Subcutaneous abdominal adipose tissue (tissue), 5 donors: ENCODE measurements around the gene CAST.

Experiments used
- H3K27ac ChIP-seq: one replicate; pipeline ENCODE4 v1.7.0; 2013; ENCODE audit warnings: low read depth, mild to moderate bottlenecking, inconsistent platforms, low read length, moderate library complexity
- H3K27me3 ChIP-seq, 5 donors: one replicate each; pipeline ENCODE4 v1.7.0; 2013; ENCODE audit warnings: low read length in 5 of 5, inconsistent platforms in 1 of 5; ENCODE audit not compliant: control insufficient read depth in 5 of 5, insufficient read depth in 4 of 5
- H3K36me3 ChIP-seq, 5 donors: one replicate each; pipeline ENCODE4 v1.7.0; 2013; ENCODE audit warnings: low read length in 5 of 5; ENCODE audit not compliant: control insufficient read depth in 5 of 5, insufficient read depth in 5 of 5
- H3K4me1 ChIP-seq, 5 donors: one replicate each; pipeline ENCODE4 v1.7.0; 2013; ENCODE audit warnings: low read length in 5 of 5, mild to moderate bottlenecking in 3 of 5, moderate library complexity in 1 of 5; ENCODE audit not compliant: control insufficient read depth in 5 of 5, insufficient read depth in 5 of 5
- H3K4me3 ChIP-seq, 5 donors: one replicate each; pipeline ENCODE4 v1.7.0; 2013; ENCODE audit warnings: low read length in 5 of 5, low read depth in 1 of 5
- H3K9ac ChIP-seq, 5 donors: one replicate each; pipeline ENCODE4 v1.7.0; 2013; ENCODE audit warnings: low read length in 5 of 5, mild to moderate bottlenecking in 4 of 5, moderate library complexity in 3 of 5
- H3K9me3 ChIP-seq, 5 donors: one replicate each; pipeline ENCODE4 v1.7.0; 2013; ENCODE audit warnings: low read length in 5 of 5; ENCODE audit not compliant: control insufficient read depth in 5 of 5
- donor health status: healthy.
- donor health status: healthy.
- donor health status: healthy.
- donor health status: healthy.
- donor health status: healthy.

The CAST gene

DNA sequence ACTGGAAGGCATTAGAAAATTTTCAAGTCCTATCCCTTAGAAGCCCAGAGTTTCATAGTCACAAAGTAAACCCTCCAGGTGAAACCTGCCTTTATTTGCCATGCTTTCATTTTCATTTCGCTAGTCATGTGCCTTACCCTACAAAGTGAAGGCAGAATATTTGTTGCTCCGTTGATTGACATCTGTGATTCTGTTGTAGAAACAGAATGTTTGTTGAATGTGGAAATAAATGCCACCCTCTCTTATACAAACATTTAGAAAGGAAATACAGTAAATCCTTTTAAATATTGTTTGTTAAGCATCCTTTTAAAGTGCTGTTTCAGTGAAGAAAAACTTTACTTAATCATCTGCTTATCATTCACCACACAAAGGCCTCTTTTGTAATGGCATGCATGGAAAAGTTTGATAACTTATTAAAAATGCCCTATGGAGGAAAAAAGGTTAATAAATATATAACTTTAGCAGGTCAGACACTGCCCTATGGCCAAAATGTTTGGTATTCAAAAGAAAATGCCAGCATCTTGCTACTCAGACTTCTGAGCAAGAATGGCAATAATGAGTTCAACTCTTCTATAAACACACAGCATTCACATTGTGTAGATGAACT is 34.3 kb upstream of the CAST start:
- Histone ChIP-seq H3K27me3 (no peaks in the 10 kb centered on the region), H3K36me3 (no peaks in the 10 kb centered on the region), H3K4me3 (no peak overlapping the region), H3K4me1 (no peaks in the 10 kb centered on the region), H3K27ac (no peak overlapping the region), H3K9me3 (no peaks in the 10 kb centered on the region), H3K9ac (no peak overlapping the region)

DNA sequence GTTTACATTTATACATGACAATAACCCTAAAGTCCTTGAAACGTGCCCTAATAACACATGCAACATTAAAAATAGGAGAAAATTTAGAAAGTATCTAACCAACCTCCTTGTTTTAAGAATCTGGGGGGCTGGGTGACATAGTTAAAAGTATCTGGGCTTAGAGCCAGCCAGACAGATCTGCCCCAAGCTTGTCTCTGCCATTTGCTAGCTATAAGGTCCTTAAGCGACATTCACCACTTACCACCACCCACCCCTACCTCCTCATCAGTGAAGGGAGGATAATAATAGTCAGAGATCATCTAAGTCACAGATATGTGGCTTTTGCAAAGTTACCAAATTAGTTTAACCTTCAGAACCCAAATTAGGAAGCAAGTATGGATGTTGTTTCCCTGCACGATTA is 33.8 kb upstream of the CAST start:
- no peak overlapping the region for H3K4me3 ChIP-seq
- no peaks in the 10 kb centered on the region for H3K27me3 ChIP-seq
- no peak overlapping the region for H3K9ac ChIP-seq
- H3K36me3 ChIP-seq, result no peaks in the 10 kb centered on the region
- no peaks in the 10 kb centered on the region for H3K9me3 ChIP-seq
- H3K27ac ChIP-seq, result no peak overlapping the region
- H3K4me1 ChIP-seq, result no peaks in the 10 kb centered on the region

GRCh38 chr5:96629774-96630173 is 32.4 kb upstream of the CAST start:
- H3K27me3 ChIP-seq, result no peaks in the 10 kb centered on the region
- no peaks in the 10 kb centered on the region for H3K9me3 ChIP-seq
- H3K27ac ChIP-seq, result no peak overlapping the region
- H3K36me3 ChIP-seq, result no peaks in the 10 kb centered on the region
- no peak overlapping the region for H3K9ac ChIP-seq
- no peaks in the 10 kb centered on the region for H3K4me1 ChIP-seq
- no peak overlapping the region for H3K4me3 ChIP-seq

DNA sequence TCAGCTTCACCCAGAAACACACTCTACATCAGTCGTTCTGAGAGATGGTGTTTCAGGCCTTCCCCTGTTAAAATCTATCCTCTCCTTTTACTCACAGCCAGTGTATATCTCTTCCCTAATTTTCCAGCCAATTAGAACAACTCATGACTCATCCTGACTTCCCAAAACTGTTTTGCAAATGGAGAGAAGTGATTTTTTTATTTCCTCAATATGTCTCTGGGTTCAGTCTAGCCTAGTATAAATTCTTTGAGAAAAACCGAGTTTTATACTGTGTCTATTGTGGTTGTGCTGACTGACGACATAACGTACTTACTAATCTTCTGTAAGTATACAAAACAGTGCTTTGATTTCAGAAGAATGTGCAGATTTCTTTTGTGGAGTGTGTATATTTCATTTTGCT is 28.4 kb upstream of the CAST start:
- H3K27me3 ChIP-seq, result no peaks in the 10 kb centered on the region
- no peak overlapping the region for H3K9ac ChIP-seq
- H3K4me1 ChIP-seq, result no peaks in the 10 kb centered on the region
- H3K27ac ChIP-seq, result no peak overlapping the region
- H3K36me3 ChIP-seq, result no peaks in the 10 kb centered on the region
- H3K9me3 ChIP-seq, result no peaks in the 10 kb centered on the region
- no peak overlapping the region for H3K4me3 ChIP-seq

GRCh38 chr5:96634881-96635280 is 27.3 kb upstream of the CAST start:
- no peaks in the 10 kb centered on the region for H3K36me3 ChIP-seq
- H3K9ac ChIP-seq, result no peak overlapping the region
- no peak overlapping the region for H3K4me3 ChIP-seq
- no peaks in the 10 kb centered on the region for H3K27me3 ChIP-seq
- H3K9me3 ChIP-seq, result no peaks in the 10 kb centered on the region
- no peaks in the 10 kb centered on the region for H3K4me1 ChIP-seq
- no peak overlapping the region for H3K27ac ChIP-seq

- Histone ChIP-seq H3K36me3 (no peaks in the 10 kb centered on the region), H3K9ac (no peak overlapping the region), H3K4me3 (no peak overlapping the region), H3K27ac (no peak overlapping the region), H3K9me3 (no peaks in the 10 kb centered on the region), H3K4me1 (no peaks in the 10 kb centered on the region), H3K27me3 (no peaks in the 10 kb centered on the region)
Measured at GRCh38 chr5:96636046-96636445, 26.1 kb upstream of the CAST start.

- no peaks in the 10 kb centered on the region for H3K9me3 ChIP-seq
- H3K27me3 ChIP-seq, result no peaks in the 10 kb centered on the region
- no peak overlapping the region for H3K4me3 ChIP-seq
- H3K9ac ChIP-seq, result no peak overlapping the region
- no peak overlapping the region for H3K27ac ChIP-seq
- H3K4me1 ChIP-seq, result no peaks in the 10 kb centered on the region
- no peaks in the 10 kb centered on the region for H3K36me3 ChIP-seq
Measured at GRCh38 chr5:96636594-96636993, 25.6 kb upstream of the CAST start.

DNA sequence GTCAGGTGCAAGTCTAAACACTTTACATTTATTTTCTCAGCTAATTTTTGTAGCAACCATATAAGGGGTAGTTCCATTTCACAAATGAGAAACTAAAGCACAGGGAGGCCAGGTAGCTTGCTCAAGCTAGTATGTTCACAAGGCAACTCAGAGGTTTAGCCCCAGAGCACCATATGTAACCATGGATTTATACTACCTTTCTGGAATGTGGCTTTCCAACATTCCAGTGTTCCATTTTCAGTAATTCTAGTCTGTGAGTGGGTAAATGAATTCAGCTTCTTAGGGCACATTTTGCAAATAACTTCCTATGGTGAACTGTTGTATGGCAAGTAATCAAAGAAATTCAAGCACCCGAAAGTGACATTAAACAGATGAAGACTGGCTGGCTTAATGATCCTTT is 25.0 kb upstream of the CAST start:
- no peaks in the 10 kb centered on the region for H3K36me3 ChIP-seq
- no peak overlapping the region for H3K4me3 ChIP-seq
- H3K4me1 ChIP-seq, result no peaks in the 10 kb centered on the region
- H3K9me3 ChIP-seq, result no peaks in the 10 kb centered on the region
- no peak overlapping the region for H3K27ac ChIP-seq
- no peaks in the 10 kb centered on the region for H3K27me3 ChIP-seq
- no peak overlapping the region for H3K9ac ChIP-seq

GRCh38 chr5:96638561-96638960 is 23.6 kb upstream of the CAST start:
- Histone ChIP-seq H3K4me3 (no peak overlapping the region), H3K9ac (no peak overlapping the region), H3K4me1 (no peaks in the 10 kb centered on the region), H3K9me3 (no peaks in the 10 kb centered on the region), H3K36me3 (no peaks in the 10 kb centered on the region), H3K27me3 (no peaks in the 10 kb centered on the region), H3K27ac (no peak overlapping the region)

DNA sequence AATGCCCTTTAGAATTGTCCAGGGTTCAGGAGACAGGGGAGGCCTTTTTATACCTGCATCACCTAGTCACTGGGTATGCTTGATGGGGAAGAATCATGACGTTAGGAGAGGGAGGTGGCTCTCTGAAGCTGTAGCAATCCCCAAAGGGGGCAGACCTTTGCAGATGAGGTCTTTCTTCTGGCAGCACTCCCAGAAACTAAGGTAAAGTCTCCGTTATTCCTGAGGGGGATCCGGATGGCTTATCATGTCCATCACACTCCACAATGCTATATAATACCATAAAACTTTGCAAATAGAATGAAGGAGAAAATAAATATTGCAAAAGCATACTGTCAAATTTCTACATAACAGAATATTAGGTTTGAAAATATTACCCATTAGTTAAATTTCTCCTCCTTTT is 21.5 kb upstream of the CAST start:
- Histone ChIP-seq H3K27me3 (no peaks in the 10 kb centered on the region), H3K27ac (no peak overlapping the region), H3K4me3 (no peak overlapping the region), H3K4me1 (no peaks in the 10 kb centered on the region), H3K9me3 (no peaks in the 10 kb centered on the region), H3K9ac (no peak overlapping the region), H3K36me3 (no peaks in the 10 kb centered on the region)
